Transverse colon (tissue), 3 donors: ENCODE measurements around the gene KIF2C.

Experiments used
- CTCF ChIP-seq, 5 experiments: fragments of 200-600 bp in 3 of 5; fragments of 450-650 bp in 2 of 5; sonication (generic) in 3 of 5; IDR thresholded peaks; 1 replicate in 2 of 5; 2 replicates in 3 of 5; pipeline ENCODE4 v1.5.1; 2016 to 2017; ENCODE audit warnings: antibody characterized with exemption in 5 of 5, inconsistent platforms in 3 of 5, mild to moderate bottlenecking in 2 of 5, moderate library complexity in 1 of 5
- EP300 ChIP-seq: sonication (generic); formaldehyde crosslinking; IDR thresholded peaks from one replicate; pipeline ENCODE4 v1.6.1; 2017; ENCODE audit warnings: antibody characterized with exemption, low read depth

- TF ChIP-seq CTCF (IDR thresholded peaks at IDR 0.05) (no peak), EP300 (no peak)
Measured at GRCh38 chr1:44723064-44723463, 16.6 kb upstream of the KIF2C start.
